GM18507 (cell line): ENCODE results near the gene GBF1.
"Not testable (repeated sequence)": the region's sequence is repeated elsewhere in the genome, so short reads cannot be mapped to it uniquely, and the experiment has no call there.

Experiments
- DNase-seq: peaks from one replicate; pipeline ENCODE4 v3.0.0; 2011; ENCODE audit warnings: low read depth; ENCODE audit not compliant: insufficient read length; ENCODE audit errors: extremely low spot score
- FAIRE-seq: peaks from 2 replicates; lab custom pipeline; 2011; peaks lifted over from hg19 to GRCh38; lab: Jason Lieb, UNC

The GBF1 gene

DNA sequence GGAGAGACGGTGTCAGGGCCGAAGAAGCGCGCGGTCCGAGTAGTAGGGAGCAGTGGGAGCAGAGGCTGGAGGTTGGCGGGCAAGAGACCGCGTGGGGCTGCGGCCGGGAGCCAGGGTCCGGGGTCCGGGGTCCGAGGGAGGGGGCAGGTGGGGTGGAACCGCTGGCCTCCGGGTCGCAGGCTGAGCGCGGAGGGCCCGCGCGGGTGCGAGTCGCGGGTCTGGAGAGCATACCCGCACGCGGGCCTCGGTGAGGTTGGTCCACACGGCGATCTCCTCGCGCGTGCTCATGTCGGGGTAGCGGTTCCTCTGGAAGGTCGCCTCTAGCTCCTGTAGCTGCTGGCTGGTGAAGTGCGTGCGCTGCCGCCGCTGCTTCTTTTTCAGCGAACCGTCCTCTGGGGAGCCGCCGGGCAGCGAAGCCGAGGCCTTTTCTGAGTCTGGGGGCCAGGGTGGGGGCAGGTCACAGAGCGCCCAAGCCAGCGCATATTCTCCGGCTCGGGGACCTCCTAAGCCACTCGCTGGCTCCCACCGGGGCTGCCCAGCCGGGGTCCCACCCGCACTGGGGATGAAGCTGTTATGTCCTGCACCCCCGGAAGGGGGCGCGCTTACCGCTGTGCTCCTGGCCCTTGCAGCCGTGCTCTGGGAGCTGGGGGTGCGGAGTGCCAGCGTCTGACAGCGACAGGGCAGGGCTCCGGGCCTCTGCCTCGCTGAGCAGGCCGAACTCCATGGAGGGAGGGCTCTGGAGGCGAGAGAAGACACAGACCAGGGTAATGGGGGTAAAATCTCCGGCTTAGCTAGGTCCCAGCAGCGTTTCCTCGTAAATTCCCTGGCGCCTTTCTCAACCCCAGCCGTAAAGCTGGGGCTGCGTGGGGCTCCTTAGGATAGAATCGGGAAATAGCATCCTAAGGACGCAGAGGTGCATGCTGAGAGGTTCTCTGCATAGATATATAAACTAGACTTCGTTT, 13.7 kb upstream of the GBF1 start:
- FAIRE-seq (peak; percentile 29), DNase-seq (no peak)

DNA sequence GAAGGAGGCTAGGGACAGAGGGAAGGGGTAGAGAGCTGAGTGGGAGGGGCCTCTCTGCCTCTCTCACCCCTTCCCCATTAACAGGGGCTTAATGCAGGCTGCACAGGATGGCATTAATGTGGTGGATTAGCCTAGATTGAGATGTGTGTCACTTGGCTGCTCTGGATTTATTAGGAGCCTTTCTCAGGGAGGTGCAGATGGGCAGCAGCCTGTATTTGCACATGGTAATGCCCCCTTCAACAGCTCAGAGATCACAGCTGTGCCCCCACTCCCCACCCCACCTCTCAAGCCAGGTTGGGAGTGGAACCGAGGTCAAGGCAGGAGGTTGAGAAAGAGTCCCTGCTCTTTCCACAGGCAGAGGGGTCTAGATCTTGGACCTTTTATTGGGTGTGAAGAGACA, 11.3 kb upstream of the GBF1 start:
- DNase-seq (no peak), FAIRE-seq (no peak)

DNA sequence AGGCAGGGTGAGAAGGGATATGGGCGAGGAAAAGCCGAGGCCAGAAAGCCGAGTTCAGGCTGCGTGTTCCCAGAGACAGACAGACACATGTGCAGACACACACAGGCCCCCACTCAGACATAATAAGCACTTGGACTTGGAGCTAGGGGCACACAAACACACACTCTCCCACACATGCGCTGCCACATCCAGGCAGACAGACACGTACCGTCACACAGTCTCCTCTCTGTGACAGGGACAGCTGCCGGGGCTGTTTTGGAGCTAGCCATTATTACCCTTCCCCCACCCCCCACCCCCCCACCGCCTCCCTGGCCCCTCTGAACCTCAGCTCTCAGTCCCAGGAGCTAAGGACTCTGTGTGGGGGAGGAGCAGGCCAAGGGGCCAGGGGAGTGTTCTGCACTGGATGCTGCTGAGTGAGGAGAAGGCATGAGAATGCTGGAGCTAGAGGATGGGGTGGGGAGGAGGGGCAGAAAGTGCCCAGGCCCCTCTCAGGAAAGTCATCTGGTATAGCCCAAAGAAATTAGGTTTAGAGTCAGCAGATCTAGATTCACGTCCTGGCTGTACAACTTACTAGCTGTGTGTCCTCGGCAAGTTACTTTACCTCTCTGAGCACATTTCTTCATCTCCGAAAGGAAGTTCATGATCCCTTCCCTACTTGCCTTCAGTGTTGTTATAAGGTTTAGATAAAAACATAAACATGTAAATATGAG, 10.3 kb upstream of the GBF1 start:
- no peak for FAIRE-seq
- no peak for DNase-seq

DNA sequence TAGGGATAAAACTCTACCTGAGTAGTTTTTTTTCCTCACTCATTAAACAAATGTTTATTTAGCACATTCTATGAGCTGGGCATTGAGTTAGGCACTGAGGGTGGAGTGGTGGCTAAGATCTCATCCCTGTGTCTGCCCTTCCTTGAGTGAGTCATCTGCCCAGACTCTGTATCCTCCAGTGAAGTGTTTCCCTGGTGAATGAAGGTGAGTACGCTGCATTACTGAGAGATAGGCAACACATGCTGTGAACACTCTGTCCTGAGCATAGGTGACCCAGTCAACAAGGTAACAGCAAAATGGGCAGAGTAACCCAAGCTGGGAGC, 9.8 kb upstream of the GBF1 start:
- DNase-seq (no peak), FAIRE-seq (no peak)

DNA sequence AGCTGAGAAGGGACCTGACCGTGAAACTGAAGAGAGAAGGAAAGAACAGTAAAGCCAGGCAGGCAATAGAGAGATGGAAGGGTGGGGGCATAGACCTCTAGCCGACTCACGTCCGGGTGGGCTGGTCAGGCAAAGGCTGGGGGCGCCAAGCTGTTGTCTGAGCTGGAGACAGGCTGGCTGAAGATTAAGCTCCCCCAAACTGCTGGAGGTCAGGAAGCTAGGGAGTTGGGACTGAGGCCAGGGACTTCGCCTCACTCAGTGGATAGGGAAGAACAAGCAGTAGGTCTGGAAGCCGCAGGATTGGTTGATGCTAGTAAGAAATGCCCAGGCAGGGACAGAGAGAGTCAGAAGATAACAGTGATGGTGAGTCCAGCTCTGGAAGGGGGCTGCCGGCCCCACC, 9.3 kb upstream of the GBF1 start:
- DNase-seq (no peak), FAIRE-seq (no peak)

DNA sequence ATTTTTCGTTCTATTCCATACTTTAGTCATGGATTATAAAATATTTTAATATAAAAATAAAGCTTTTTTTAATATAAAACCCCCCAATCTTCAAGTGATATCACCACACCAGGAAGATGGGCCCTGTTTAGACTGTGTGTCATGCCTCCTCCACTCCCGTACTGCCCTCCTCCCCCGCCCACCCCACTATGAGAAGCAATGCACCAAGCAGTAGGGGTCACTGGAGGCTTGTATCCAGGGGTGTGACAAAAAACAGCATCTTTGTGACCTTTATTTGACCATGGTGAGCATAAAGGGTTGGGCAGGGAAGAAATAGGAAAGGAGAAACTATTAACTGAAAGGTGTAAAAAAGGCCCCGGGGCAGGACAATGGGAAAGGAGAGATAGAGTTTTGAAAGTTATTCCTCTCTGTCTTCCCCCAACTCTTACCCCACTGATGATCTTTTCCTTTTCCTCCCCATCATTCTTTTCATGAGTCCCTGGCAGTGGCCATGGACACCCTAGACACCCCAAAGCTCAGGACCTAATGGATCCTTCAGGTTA, 7.5 kb upstream of the GBF1 start:
- FAIRE-seq: no peak
- no peak for DNase-seq

DNA sequence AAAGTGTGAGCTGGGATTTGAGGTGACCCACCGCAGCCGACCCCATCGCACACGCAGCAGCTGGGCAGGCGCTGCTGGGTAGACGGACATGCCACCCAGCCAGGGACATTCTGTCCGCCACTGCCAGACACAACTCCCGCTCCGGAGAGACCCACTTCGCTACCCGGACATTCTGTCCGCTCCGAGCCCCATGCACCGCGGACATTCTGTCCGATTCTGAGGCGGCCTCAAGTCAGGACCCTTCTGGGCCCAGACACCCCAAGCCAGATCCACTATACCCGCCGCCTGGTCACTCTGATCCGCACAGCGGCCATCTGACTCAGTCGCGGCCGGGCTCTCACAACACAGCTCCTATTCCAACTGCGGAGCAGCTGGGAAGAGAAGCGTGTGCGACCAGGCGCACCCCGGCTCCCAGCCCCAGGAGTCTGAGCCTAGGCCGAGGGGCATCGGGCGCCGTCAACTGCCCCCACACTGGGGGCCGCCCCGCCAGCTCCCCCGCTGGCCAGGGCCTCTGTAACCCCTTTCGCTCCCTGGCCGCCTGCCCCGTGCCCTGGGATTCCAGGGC, 4.8 kb upstream of the GBF1 start:
- no peak for DNase-seq
- FAIRE-seq: no peak

DNA sequence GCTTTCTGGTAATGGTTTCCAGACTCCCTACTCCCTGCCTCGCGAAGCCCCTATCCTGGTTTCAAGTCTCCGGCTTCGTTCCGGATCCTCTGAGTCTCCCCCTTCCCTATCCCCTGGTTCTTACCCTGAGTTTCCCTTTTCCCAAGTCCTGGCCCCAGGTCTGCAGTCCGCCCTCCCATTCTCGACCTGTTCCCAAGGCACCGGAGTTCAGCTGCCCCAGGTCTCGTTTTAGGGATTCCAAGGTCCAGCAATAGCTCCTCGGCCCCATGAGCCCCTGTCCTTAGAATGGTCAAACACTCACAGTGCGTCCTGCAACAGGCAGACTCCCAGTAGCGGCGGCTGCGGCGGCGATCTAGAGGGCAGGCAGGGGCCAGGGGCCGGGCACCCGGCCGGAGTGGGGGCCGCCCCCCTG, 4.3 kb upstream of the GBF1 start:
- FAIRE-seq: no peak
- DNase-seq: no peak

DNA sequence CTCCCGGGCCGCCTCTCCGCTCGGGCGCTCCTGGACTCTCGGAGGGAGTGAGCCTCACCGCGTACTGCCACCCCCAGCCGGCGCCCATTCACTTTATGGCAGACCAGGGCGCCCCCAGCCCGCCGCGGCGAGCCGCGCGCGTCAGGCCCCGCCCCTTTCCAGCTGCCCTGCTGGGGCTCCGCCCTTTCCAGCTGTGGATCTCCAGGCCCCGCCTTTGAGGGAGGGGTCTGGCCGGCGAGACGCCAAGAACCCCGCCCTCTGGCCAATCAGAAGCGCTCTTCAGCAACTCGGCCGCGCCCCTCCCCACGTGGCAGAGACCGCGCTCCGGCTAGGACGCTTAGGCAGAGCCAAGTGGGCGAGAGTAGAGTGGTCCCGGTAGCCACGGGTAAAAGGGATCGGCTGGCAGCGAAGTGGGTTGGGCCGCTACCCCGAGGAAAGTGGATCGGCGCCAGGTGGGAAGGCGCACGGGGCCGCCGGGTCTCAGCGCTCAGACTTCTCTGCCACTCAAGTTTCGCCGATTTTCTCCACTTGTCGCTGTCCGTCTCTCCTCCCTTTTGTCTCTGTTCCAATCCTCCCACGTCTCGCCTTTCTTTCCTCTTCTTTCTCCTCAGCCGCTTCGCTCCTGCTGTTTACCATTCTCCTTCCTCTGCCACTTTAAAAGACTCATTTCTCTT, 3.8 kb upstream of the GBF1 start, which contains the start of gene PITX3:
Gene PITX3 (minus strand): TSS at position 69 of the 674 bp plus-strand sequence. CDS start 9,432 bp downstream, outside the sequence.
- FAIRE-seq (peak; percentile 83), DNase-seq (peak; percentile 92)

DNA sequence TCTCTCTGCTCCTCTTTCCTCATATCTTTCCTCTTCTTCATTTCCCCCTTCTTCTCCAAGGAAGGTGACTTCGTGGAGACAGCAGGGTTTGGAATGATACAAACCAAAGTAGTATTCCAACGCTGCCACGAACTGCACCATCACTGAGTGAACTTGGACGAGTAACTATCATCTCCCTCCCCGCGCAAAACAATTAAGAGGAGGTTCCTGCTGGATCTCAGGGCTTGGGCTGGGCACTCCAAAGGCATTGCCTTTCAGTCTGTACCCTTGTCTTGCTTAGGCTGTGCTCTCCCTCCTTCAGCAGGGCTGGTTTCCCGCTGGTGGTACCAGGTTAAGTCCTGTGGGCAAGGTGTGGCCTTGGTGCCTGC, 3.2 kb upstream of the GBF1 start:
- DNase-seq: no peak

DNA sequence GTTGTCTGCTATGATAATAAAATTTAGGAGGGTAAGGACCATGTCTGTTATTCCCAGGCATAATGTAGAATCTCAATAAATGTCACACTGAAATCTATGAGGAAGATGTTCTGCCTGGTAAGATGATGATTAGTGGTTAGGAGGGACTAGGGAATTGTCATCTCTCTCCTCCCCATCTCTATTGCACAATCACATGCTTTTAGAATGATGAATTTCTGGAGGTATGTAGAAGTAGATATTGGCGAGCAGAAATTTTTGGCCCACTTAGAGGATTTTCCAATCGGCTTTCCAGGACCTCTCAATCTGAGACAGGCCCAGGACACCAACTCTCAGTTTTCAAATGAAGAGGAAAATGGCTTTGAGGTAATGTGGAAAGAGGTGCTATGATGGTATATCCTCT, 2.0 kb upstream of the GBF1 start:
- FAIRE-seq: no peak
- no peak for DNase-seq

More for the DNA sequence above, 3.2 kb upstream of the GBF1 start:
- no peak for FAIRE-seq

DNA sequence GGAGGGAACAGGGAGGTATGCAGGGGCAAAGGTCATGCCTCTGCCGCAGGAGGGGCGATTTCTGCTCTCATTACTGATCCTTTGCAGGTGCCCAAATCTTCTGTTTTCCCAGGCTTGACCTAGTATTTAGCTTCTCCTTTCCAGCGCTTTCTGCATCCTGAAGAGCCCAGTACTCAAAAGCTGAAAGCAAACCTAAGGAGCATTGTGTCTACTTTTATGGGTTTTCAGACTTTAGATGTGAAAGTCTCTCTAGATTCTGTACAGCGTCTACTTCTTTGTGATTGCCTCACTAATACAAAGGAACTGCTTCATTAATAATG, 560 bp downstream of the GBF1 start:
- FAIRE-seq: no peak

DNA sequence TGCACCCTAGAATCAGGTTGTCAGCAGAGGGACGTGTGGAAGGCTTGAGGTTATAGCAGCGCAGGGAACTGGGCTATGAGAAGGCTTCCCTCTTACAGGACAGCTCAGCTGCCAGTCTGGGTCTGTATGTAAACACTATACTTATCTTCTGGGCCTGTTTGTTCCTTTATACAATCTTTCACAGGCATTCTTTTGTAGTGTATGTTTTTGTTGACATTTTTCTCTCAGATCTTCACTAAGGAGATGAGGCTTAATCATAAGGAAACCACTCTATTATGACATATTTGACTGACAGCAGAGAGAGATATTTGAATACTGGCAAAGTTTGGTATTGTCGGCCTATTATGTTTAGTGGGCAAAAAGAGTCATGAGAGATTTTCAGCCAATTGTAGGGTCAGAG, 929 bp downstream of the GBF1 start:
- no peak for DNase-seq
- FAIRE-seq: no peak

More for the DNA sequence above, 560 bp downstream of the GBF1 start:
- no peak for DNase-seq

DNA sequence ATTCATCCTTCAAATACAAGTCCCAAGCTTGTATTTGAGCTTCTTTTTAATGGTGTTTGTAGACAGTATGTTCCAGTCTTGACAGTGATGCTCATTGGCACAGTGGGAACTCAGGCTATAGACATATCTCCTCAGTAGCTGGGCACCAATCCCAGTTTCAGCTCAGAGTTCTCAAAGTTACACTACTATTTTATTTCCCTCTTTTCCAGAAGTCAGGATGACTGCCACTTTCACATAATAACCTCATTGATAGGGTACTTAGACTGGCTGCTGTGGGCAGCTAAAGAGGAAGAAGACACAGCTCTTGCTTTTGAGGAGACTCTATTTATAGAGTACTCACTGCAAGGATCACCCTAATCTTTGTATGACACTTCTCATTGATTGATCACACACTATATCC, 2.4 kb downstream of the GBF1 start:
- DNase-seq (no peak), FAIRE-seq (no peak)

DNA sequence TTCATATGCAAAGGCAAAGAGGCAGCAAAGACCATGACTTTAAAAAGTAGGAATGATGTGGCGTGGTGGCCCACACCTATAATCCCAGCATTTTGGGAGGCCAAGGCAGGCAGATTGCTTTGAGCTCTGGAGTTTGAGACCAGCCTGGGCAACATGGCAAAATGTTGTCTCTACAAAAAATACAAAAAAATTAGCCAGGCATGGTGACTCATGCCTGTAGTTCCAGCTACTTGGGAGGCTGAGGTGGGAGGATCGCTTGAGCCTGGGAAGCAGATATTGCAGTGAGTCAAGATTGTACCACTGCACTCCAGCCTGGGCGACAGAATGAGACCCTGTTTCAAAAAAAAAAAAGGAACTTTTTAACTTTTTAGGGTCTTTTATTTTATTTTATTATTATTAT, 7.2 kb downstream of the GBF1 start:
- FAIRE-seq, DNase-seq: not testable (repeated sequence)

DNA sequence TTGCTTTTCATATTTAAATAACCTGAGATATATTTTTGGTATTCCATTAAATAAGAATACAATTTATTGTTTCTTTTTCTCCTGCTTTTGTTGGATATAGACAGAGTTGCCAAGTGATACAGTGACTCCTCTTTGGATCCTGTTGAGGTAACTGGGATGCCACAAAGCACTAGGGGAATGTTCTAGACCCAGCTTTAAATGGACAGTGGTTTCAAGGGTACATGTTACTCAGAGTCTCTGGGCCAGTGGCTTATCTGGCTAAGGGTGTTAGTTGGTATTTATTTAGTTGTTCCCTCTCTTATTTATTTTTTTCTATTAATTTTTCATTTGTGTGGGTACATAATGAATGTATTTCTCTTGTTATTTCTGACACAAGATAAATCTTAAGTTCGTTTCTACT, 9.1 kb downstream of the GBF1 start:
- no peak for FAIRE-seq
- no peak for DNase-seq

DNA sequence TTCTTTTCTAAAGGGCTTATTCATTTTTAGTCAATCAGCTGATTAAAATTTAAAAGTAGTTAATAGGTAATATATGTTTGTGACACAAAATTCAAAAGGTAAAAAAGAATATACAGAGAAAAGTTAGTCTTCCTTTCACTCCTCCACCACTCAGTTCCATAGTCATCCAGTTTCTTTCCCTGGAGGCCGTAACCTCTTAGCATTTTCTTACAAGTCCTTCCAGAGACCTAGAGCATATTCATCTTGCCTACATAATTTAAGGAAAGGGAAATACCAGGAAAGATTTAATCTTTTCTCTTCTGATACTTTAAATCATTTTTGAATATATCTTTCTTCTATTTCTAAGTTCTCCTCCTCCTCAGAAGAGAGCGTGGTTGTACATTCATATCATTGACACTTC, 10.1 kb downstream of the GBF1 start:
- FAIRE-seq (no peak), DNase-seq (no peak)

DNA sequence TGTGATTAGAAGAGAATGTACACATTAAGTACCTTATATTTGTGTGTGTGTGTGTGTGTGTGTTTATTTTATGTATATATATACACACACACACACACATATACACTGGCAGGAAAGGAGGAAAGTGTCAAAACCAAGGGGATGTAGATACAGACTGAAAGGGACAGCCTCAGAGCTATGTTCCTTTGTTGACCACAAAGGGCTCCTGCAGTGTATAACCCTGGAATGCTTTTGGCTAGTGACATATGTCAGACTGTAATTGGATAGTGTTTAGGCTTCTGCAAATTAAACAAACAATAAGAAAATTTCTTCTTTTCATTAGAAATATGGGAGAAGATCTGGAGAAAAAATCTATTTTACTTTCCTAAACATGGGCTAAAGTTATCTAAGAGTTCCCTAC, 15.9 kb downstream of the GBF1 start:
- no peak for FAIRE-seq
- no peak for DNase-seq

DNA sequence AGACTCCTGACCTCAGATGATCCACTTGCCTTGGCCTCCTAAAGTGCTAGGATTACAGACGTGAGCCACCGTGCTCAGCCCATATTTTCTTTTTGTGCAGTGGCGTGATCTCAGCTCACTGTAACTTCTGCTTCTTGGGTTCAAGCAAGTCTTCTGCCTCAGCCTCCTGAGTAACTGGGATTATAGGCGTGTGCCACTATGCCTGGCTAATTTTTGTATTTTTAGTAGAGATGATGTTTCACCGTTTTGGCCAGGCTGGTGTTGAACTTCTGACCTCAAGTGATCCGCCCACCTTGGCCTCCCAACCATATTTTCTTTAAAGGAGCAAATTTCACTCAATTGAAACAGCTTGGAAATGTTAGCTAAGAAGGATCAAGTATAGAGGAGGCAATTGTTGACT, 16.5 kb downstream of the GBF1 start:
- no peak for DNase-seq
- FAIRE-seq: no peak
